Stimulated activated CD4-positive, alpha-beta T cell treated with anti-CD3 and anti-CD28 coated beads, Interleukin-15, amount 100 ng/mL, for 1 hour (primary cell): ENCODE results near the gene CLMP.
"Not testable (repeated sequence)": the region's sequence is repeated elsewhere in the genome, so short reads cannot be mapped to it uniquely, and the experiment has no call there.

ENCODE experiments used
- DNase-seq, 2 donors: peaks; one replicate each; pipeline ENCODE4 v3.0.0-alpha.2; 2020; ENCODE audit warnings: low read depth in 1 of 2, low spot score in 1 of 2

CLMP gene

DNA sequence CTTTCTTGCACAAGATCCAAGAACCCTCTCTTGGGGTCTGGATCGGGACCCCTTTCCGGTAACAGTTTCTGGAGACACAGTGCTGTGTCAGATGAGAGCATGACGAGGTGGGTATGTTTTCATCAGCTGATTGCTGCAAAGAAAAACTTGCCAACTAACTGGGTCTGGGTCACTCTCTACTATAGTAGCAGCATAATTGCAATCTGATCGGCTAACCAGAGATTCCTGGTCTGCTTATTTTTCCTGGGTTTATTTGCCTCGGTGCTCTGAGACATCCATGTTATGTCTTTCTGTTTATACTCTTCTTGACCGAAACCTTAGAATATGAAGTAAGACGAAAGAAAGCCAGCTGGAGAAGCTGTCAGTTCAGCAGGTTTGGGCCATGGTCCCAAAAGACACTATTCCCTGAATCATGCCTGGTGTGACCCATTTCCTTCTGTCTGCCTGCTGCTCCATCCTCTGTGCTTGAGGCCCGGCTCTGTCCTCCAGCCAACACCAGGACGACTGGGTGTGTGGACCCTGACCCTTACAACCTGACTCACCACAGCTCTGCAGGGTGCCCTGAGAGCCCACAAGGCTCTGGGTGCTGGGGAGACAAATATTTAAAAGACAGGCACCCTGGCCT is 24.1 kb upstream of the CLMP start:
- no peak for DNase-seq

DNA sequence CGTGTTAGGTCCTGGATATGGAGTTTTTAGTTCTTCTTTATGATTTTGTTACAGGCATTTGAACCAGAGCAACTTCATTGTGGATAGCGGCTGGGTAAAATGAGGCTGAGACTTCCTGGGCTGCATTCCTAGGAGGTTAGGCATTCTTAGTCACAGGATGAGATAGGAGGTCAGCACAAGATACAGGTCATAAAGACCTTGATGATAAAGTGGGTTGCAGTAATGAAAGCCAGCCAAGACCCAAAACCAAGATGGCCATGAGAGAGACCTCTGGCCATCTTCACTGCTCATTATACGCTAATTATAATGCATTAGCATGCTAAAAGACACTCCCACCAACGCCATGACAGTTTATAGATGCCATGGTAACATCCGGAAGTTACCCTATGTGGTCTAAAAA is 23.4 kb upstream of the CLMP start:
- no peak for DNase-seq

DNA sequence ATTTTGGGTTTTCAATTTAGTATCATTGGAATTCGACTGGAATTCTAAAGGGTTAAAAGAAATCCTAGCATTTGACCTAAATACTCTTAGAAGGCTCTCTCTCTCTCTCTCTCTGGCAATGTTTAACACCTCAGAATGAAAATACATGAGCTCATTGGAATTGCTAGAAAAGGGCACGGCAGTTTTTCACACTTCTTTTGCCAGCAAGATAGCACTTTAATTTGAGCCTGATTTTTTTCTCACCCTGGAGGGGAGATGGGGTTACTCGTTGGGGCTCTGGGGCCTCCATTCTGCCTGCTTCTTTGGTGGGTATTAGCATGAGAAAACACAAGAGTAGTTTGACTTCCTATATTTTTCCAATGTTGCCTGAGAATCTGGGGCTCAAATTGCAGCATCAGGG is 22.8 kb upstream of the CLMP start:
- DNase-seq = no peak

DNA sequence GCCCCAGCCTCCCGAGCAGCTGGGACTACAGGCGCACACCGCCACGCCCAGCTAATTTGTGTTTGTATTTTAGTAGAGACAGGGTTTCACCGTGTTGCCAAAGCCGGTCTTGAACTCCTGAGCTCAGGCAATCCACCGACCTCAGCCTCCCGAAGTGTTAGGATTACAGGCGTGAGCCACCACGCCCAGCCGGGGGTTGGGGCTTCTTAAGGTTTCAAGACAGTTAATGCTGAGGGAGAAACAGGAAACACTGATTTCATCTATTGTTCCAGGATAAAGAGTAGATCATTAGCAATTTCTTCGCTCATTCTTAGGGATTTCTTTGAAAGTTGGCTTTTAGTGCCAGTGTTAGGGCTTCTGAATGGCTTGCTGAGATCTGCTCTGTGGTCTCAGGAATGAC is 21.2 kb upstream of the CLMP start:
- no peak for DNase-seq

DNA sequence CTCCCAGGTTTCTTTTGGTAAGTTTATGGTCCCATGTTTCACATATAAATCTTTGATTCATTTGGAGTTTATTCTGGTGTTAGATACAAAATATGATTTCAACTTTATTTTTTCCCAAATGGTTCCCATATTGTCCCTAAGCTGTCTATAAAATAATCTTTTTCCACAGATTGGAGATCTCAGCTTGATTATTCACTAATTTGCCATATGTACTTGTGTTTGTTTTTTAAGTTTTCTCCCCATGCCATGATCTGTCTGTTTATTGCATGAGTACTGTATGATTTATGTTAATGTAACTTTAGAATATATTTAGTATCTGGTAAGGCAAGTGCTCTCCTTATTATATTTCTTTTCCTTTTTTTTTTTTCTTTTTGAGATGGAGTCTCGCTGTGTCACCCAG is 19.9 kb upstream of the CLMP start:
- DNase-seq = no peak

DNA sequence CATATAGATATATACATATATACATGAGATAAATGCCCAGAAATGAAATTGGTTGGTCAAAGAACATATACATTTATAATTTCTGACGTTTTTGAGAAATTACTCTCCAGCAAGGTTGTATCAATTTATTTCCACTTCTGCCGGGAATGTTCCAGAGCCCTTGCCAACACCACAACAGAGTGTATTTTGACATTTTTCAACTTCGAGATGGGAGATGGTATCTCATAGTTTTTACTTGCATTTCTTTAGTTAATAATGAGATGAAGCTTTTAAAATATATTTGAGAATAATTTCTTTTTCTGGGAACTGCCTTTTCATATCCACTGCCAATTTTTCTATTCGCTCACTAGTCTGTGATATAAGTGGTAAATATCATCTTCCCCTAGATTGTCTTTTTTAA is 19.3 kb upstream of the CLMP start:
- DNase-seq = no peak

DNA sequence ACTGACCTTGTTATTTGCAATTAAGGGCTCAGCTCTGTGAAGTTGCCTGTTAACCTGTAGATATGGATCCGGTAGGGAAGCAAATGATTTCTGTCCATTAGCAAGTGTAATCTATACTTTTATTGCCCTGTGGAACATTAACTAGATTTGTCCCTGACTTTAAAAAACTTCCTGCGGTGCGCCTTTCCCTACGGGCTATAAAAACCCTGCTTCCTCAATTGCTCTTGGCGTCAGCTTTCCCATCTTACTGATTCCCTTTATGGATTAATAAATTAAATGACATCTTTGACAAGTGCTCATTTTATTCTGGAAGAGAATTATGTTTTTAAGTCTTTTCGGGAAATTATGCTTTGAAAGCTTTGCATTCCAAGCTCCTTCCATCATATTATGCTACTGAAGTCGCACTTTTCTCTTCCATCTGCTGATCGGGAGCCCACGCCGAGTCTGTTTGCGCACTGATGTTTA is 18.3 kb upstream of the CLMP start:
- DNase-seq = no peak

DNA sequence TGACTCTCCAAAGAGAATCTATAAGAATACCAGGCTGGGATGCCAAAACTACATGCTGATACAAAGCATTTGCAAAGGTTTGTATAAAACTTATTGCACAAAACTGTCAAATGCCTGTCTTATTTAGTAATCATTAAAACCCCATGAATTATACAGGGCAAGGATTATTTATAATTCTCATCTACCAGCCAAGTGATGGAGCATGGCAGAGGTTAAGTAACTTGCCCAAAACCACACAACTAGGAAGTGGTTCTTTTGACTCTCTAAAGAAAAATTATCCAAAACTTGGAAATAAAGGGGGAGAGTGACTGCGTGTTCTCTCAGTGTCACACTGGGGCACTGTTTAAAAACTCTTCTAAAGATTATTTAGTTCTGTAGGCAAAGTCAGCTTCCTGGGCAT is 17.4 kb upstream of the CLMP start:
- DNase-seq = no peak

DNA sequence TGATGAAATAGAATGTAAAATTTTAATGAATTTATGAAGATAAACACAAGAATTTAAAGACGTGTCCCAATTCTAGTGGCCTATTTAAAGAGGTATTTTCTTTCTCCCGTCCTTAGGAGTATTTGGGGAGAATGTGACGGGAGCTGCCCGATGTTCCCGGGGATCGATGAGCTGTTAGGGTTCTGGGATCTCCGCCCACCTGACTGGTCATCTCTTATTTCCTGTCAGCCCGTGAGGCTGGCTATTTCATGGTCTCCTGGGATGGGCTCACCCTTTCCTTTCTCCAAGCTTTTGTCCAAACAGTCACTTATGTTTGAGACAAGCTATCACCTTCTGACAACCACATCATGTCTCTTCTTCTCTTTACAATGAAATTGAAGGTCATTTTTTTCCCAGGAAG is 16.9 kb upstream of the CLMP start:
- DNase-seq = no peak

DNA sequence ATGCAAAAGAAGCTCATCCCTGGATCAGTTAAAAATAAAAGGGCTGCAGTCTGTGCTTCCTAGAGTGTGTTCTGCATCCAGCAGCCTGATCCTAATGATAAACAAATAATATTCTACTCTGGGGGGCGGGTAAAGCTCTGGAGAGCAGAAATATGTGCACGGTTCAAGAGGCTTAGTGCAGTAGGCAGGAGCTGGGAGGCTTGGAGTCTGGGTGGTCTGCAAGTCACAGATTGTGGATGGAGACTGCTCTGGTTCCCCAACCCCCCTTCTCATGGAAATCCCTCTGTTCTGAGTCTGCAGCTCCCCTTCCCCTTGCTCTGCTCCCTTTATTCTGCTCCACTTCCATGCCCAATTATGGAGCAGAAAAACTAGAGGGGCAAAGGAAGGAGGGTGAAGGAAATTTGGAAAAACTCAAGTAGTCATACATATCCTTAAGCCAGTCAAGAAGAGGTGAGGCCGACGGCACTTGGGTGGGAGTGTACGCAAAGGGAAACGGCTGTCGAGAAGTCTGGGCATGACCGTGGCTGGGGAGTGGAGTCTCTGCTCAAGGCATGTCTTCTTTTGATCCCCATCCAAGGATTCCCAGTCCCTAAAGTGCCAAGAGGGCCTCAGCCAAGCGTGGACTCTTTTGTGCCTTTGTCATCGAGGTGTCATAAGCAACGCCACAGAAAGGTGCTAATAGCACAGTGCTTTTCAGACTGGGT is 16.3 kb upstream of the CLMP start:
- no peak for DNase-seq

DNA sequence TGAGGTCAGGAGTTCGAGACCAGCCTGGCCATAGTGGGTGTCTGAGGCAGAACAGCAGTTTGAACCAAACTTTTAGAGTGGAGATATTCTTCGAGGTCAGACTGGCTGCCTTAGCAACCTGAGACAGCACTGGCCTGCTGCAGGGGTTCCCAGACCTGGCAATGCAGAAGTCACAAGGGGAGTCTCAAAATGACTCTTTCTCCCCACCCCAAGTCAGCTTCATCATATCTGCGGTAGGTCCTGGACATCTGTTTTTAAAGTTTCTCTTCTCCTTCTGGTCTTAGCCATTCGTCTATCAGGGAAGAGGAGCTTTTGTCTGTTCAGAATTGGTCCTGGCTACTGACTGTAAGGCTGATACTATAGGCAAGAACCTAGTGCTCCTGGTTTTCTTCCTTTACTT is 14.5 kb upstream of the CLMP start:
- DNase-seq = no peak

DNA sequence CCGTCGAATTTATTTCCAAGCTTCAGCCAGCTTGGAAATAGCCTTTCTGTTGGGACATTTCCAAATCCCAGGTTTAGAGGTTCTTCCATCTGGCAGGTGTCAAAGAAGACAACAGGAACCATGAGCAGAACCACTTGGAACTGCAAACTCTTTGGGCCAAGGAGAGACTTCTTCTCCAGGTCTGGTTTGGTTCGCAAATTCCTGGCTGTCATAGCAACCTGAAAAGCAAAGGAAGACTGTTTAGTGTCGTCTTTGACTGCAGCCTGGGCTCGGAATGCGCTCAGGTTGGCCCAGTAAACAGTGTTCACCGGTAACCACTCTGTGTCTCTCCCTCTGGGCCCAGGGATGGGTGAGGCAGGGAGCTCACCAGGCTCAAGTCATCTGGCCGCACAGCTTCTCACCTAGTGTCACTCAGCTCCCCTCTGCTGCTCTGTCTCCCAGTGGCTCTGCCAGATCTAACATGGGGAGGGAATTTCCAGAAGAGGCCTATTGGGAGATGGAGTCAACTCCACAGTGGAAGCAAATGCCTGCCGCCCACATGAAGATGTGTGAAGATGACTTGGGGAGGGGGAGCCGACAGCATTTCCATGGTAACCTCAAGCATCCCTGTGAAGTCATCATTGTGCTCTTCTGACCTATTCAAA is 11.9 kb upstream of the CLMP start:
- DNase-seq = no peak

DNA sequence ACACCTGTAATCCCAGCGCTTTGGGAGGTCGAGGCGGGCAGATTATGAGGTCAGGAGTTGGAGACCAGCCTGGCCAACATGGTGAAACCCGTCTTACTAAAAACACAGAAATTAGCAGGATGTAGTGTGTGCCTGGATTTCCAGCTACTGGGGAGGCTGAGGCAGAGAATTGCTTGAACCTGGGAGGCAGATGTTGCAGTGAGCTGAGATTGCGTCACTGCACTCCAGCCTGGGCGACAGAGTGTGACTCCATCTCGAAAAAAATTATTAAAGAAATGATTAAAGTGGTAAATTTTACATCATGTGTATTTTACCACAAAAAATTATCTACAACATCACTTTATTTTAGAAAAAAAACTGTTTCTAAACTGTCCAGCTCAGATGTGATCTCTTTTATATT is 11.0 kb upstream of the CLMP start:
- not testable (repeated sequence) for DNase-seq

DNA sequence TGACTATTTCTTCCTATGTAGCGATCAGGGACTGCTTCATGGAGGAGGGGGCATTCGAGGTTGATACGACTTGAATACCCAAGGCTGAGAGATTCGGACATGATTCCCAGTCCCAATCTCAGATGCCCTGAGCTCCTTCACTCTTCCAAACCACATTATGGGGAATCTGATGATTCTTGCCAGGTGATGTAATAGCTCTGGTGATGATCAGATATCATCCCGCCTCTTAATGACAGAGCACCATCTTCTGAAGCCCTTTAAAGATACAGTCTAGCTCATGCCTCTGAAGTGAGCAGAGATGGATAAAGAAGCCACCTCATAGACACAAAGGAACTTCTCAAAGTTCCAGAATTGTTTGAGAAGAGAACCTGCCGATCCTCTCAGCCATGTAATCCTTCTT is 8.9 kb upstream of the CLMP start:
- no peak for DNase-seq

DNA sequence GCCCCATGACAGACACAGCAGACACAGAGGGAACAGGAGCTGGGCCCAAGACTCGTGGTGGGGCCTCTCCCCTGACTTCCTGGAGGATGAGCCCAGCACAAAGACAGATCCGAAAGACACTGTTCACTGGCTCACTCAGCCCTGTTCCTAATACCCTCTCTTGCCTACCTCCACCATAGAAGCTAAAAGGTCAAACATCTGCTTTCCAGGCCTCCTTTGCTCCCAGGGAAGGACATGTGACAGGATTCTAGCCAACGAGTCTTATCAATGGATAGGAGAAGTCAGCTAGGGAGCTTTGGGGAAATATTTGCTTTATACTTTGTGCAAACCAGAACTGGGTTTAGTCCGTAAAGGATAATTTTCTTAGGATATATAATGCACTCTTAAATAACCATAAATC is 8.4 kb upstream of the CLMP start:
- DNase-seq = no peak

DNA sequence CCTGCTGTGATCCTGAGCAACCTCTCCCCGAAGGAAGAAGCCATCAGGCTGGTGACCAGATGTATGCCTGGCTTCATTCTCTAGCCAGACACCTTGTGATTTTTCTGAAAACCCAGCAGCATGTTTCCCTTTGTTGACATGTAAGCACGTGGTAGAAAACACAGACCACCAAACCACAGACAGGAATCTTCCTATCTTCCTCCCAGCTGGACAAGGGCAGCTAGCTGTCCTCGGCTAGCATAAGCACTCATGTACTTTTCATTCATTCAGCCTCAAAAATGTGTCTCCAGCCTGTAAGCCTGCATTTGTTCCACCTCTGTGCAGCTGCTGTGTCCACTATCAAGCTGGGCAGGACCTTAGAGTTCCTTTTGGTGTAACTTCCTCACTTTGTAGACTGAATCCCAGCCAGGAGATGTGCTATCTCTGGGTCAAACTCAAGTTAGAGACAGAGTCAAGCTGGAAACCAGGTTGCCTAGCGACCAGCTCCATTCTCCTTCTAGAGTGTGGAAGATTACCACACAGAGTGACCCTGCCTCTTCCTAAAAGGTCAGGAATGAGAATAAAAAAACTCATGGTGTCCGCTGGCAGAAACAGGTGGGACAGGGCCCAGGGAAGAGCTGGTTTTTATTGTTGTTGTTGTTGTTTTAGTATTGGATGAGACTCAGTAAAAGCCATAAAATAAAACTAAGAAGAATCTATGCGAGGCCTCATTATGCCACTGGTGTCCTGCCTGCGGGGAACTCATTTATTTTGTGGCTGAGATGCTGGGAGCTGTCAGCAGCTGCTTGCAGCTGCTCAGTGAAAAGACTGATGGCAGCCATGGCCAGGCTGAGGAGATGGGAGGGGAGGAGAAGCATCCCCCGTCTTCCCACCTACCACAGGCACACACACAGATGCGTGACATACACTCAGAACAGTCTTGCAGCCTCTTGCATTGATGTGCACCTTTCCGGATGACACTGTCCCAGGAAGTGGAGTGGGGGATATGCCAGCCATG is 7.4 kb upstream of the CLMP start:
- no peak for DNase-seq

DNA sequence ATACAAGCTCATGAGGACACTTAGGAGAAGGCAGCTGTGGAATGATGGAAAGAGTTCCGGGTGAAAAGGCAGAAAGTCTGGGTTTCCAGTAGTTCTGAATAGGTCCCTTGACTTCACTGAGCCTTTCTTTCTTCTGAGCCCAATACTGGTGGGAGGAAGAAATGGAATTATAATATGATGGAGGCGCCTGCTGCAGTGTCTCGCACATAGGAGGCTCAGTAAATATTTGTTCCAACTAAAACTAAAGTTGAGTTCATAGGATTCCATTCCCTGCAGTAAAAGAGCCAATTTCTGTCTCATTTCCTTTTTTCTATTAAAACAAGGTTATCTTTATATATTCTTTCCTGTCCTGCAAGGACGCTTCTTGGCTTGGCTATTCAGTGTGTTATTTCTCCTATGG is 5.2 kb upstream of the CLMP start:
- no peak for DNase-seq

DNA sequence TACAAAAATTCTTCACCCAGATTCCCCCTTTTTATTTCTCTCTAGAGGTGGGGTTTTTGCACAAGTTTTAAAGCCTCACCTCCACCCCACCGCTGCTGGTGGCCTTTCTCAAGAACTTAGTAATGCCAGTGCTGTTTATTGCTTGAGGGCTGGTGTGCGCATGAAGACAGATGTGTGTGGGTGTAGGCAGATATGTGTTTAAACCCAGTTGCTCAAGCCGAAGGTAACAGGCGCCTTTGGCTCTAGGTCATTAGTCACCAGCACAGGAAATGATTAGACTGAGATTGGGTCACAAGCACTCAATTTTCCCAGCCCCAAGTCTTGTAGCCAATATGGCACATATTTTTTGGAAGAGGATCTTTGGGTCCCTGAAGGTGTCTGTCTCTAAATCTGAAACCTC is 2.7 kb upstream of the CLMP start:
- DNase-seq = no peak

DNA sequence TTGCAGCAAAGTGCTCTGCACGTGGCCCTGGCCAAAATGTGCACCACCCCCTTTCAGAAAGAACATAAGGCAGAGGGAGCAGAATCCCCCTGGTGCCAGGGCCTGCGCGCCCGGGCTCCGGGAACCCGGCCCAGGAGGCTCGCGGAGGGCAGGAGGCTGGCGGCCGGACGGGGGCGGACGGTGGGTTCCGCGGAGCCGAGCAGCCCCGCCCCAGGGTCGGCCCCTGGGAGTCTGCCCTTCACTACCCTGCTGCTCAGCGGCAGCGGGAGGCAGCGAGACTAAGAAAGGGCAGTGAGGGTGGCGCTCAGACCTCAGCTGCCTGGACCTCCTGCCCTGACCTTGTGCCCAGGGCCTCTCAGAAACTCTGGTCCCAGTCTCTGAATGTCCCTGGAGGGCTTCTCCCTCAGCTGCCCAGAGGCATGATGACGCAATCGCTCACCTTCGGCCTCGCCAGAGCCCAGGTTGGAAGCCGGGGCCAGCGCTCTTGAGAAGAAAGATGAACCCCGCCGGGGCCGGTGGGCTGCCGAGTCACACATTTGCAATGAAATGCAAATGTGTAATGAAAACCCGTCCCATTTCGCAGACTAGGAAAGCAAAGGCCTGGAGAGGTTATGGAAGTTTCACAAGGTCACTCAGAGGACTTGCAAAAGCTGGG is 1.1 kb upstream of the CLMP start:
- DNase-seq = no peak

DNA sequence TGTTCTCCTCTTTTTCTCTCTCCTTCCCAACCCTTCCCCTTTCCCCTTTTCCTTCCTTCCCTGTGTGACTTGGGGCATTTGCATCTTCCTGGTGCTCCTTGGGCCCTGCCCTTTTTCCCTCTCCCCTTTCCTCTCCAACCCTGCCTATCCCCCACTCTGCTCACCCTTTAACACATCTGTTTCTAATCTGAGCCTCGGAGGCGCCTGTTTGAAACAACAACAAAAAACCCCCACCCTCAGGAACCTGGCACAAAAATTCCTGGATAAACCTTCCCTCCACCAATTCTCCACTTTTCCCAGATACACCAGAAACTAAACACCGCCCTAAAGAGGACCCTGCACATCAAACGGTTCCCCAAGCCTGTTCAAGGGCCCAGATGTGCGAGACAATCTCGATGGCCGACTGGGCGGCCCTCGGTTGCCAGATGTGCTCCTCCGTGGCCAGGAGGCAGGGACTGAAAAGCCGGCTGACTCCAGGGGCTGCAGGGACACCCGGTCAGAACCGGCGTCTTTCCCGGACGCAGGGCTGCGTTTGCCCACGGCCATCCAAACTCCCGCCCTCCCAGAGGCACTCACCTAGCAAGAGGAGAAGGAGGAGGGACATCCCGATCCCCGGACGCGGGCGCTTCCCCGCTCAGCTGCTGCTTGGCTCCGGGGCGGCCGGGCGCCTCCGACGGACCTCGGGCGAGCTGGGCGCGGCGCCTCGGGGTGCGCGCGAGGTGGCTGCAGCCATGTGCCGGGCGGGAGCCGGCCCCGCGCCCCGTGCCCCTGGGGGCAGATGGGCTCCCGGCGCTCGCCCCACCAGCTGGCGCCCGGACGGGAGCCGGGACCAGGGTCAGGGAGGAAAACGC is 486 bp downstream of the CLMP start:
- no peak for DNase-seq
